GM12878 (cell line): ENCODE data around the gene GFAP.

ENCODE experiments used
- DPF2 ChIP-seq: fragments of 450-650 bp; IDR thresholded peaks from 2 replicates; pipeline ENCODE4 v1.6.1; 2017; ENCODE audit warnings: mild to moderate bottlenecking
- GATAD2B ChIP-seq: fragments of 450-650 bp; conservative IDR thresholded peaks from 2 replicates; pipeline ENCODE4 v1.6.1; 2017; ENCODE audit warnings: low read depth, mild to moderate bottlenecking, moderate library complexity
- POLR2A ChIP-seq: IDR thresholded peaks from 2 replicates; pipeline ENCODE4 v1.6.1; 2011; ENCODE audit warnings: low read depth, mild to moderate bottlenecking, low read length
- TBL1XR1 ChIP-seq: IDR thresholded peaks from 2 replicates; pipeline ENCODE4 v1.6.1; 2012; ENCODE audit warnings: low read depth, low read length, improper control_type of control experiment
- TF ChIP-seq, protein P1 (sequence below): fragments of 450-650 bp; IDR thresholded peaks from 2 replicates; pipeline ENCODE4 v1.6.1; 2016; ENCODE audit warnings: mild to moderate bottlenecking
- TF ChIP-seq, protein P2 (sequence below), 3 experiments: IDR thresholded peaks in 2 of 3; conservative IDR thresholded peaks in 1 of 3; 2 replicates each; pipeline ENCODE4 v1.5.1; 2011; ENCODE audit warnings: low read depth in 3 of 3, low read length in 3 of 3, mild to moderate bottlenecking in 3 of 3, control low read depth in 2 of 3, moderate library complexity in 2 of 3, inconsistent platforms in 1 of 3, mixed read lengths in 1 of 3; ENCODE audit not compliant: control insufficient read depth in 2 of 3, insufficient read depth in 1 of 3; ENCODE audit errors: extremely low read depth in 1 of 3

DNA sequence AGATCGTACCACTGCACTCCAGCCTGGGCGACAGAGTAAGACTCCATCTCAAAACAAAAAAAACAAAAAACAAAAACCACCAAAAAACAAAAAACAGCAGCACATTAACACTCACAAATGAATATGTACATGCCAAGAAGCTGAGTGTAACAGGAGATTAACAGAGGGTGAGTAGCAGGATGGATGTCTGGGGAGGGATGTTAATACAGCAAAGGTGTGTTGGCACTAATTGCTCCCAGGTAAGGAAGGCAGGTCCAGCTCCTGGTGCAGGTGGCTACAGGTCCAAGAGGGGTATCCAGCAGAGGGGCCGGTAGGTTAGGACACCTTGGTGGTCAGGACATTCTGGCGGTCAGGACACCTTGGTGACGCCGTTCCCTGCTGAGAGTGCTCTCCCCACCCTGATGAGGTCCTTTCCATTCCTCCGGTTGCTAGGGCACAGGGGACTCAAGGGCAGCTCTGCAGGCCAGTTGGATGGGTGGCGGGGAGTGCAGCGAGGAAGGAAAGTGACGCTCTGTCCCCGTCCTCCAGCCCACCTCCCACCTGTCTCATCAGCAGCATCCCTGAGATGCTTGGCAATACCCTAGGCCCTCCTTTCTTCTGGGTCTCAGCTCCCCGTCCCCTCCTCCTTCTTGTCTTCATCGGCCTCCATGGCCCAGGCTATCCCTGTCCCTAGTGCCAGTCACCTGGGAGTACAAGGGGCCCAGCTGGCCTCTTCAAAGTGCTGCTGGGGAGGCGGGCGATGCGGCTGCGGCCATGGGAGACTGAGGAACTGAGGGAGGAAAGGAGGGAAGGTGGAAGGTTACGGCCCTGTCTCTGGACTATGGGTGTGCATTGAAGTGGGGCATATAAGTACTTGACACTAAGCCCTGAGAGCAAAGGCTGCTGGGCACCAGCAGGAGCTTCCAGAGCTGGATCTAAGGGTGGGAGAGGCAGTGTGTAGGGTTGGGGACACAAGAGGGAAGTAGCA lies 10.7 kb upstream of the GFAP start:
- TF ChIP-seq, protein P1, sequence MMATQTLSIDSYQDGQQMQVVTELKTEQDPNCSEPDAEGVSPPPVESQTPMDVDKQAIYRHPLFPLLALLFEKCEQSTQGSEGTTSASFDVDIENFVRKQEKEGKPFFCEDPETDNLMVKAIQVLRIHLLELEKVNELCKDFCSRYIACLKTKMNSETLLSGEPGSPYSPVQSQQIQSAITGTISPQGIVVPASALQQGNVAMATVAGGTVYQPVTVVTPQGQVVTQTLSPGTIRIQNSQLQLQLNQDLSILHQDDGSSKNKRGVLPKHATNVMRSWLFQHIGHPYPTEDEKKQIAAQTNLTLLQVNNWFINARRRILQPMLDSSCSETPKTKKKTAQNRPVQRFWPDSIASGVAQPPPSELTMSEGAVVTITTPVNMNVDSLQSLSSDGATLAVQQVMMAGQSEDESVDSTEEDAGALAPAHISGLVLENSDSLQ: no peak
- no peak for TF ChIP-seq GATAD2B
- TF ChIP-seq POLR2A: peak; percentile 51
- no peak for TF ChIP-seq TBL1XR1
- TF ChIP-seq, protein P2, sequence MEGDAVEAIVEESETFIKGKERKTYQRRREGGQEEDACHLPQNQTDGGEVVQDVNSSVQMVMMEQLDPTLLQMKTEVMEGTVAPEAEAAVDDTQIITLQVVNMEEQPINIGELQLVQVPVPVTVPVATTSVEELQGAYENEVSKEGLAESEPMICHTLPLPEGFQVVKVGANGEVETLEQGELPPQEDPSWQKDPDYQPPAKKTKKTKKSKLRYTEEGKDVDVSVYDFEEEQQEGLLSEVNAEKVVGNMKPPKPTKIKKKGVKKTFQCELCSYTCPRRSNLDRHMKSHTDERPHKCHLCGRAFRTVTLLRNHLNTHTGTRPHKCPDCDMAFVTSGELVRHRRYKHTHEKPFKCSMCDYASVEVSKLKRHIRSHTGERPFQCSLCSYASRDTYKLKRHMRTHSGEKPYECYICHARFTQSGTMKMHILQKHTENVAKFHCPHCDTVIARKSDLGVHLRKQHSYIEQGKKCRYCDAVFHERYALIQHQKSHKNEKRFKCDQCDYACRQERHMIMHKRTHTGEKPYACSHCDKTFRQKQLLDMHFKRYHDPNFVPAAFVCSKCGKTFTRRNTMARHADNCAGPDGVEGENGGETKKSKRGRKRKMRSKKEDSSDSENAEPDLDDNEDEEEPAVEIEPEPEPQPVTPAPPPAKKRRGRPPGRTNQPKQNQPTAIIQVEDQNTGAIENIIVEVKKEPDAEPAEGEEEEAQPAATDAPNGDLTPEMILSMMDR (IDR thresholded peaks at IDR 0.05 in 2 of 3, conservative IDR thresholded peaks at IDR 0.05 in 1 of 3; ENCODE audit: control insufficient read depth in 2 of 3, extremely low read depth in 1 of 3, insufficient read depth in 1 of 3, low read depth in 3 of 3, low read length in 3 of 3): no peak
- no peak for TF ChIP-seq DPF2
